Common myeloid progenitor, CD34-positive (primary cell): ENCODE results near the gene TYW1B.
"Not testable (repeated sequence)": the region's sequence is repeated elsewhere in the genome, so short reads cannot be mapped to it uniquely, and the experiment has no call there.

Source experiments
- CTCF ChIA-PET: fragments of 350-600 bp; sonication (Branson Sonifier 250); formaldehyde crosslinking; loops from one replicate; lab custom pipeline; 2021; ENCODE audit warnings: antibody characterized with exemption; lab: Charles Lee
- POLR2A ChIA-PET: fragments of 350-600 bp; sonication (Branson Sonifier 250); formaldehyde crosslinking; loops from one replicate; lab custom pipeline; 2021; ENCODE audit warnings: antibody characterized with exemption; lab: Charles Lee
- DNase-seq, 3 donors: peaks; one replicate each; pipeline versions ENCODE4 v3.0.0 to v3.0.0-alpha.2; 2013
- H3K27ac ChIP-seq, 2 experiments: 1 replicate in 1 of 2; 2 replicates in 1 of 2; pipeline ENCODE4 v1.7.0; 2013; ENCODE audit warnings: inconsistent platforms in 2 of 2, low read length in 2 of 2, mild to moderate bottlenecking in 2 of 2, low read depth in 1 of 2, moderate library complexity in 1 of 2; ENCODE audit not compliant: severe bottlenecking in 2 of 2, insufficient read depth in 1 of 2, poor library complexity in 1 of 2
- H3K27me3 ChIP-seq, 5 experiments: replicated peaks in 2 of 5; 1 replicate in 3 of 5; 2 replicates in 2 of 5; pipeline versions ENCODE4 v1.6.1 to v1.7.0; 2013; ENCODE audit warnings: low read length in 4 of 5, mild to moderate bottlenecking in 2 of 5, moderate library complexity in 2 of 5, inconsistent platforms in 1 of 5; ENCODE audit not compliant: insufficient read depth in 5 of 5, control insufficient read depth in 4 of 5
- H3K36me3 ChIP-seq, 4 experiments: 1 replicate in 2 of 4; 2 replicates in 2 of 4; pipeline versions ENCODE4 v1.6.1 to v1.7.0; 2013; ENCODE audit warnings: low read length in 3 of 4, control low read depth in 1 of 4, mild to moderate bottlenecking in 1 of 4; ENCODE audit not compliant: control insufficient read depth in 4 of 4, insufficient read depth in 4 of 4
- H3K4me1 ChIP-seq, 4 experiments: 1 replicate in 3 of 4; 2 replicates in 1 of 4; pipeline versions ENCODE4 v1.6.1 to v1.7.1; 2013; ENCODE audit warnings: low read length in 3 of 4, mild to moderate bottlenecking in 3 of 4, control low read depth in 1 of 4, inconsistent platforms in 1 of 4, moderate library complexity in 1 of 4; ENCODE audit not compliant: control insufficient read depth in 4 of 4, insufficient read depth in 4 of 4; ENCODE audit errors: control extremely low read depth in 1 of 4
- H3K4me3 ChIP-seq, 7 experiments: 1 replicate in 4 of 7; 2 replicates in 3 of 7; pipeline versions ENCODE4 v1.5.1 to v1.7.0; 2013; ENCODE audit warnings: mild to moderate bottlenecking in 7 of 7, low read length in 6 of 7, moderate library complexity in 6 of 7, inconsistent platforms in 2 of 7, low read depth in 2 of 7, control low read depth in 1 of 7; ENCODE audit not compliant: insufficient read depth in 4 of 7, control insufficient read depth in 1 of 7; ENCODE audit errors: extremely low read depth in 1 of 7
- H3K9me3 ChIP-seq, 5 experiments: 1 replicate in 4 of 5; 2 replicates in 1 of 5; pipeline versions ENCODE4 v1.6.1 to v1.7.1; 2013; ENCODE audit warnings: low read length in 4 of 5, mild to moderate bottlenecking in 2 of 5, inconsistent platforms in 1 of 5, low read depth in 1 of 5, moderate library complexity in 1 of 5; ENCODE audit not compliant: control insufficient read depth in 4 of 5, insufficient read depth in 2 of 5; ENCODE audit errors: control extremely low read depth in 1 of 5
- WGBS: methylation state at CpG from one replicate; pipeline ENCODE4 v1.1.5; 2013; ENCODE audit not compliant: insufficient coverage; 5-methylcytosine and 5-hydroxymethylcytosine counted together

TYW1B gene

GRCh38 chr7:72618435-72619180 is 209.4 kb downstream of the TYW1B start:
- H3K4me1 ChIP-seq, H3K4me3 ChIP-seq, H3K9me3 ChIP-seq, CTCF ChIA-PET, H3K27ac ChIP-seq, DNase-seq, POLR2A ChIA-PET, H3K27me3 ChIP-seq, H3K36me3 ChIP-seq: not testable (repeated sequence)
- WGBS = 95% methylated on average over 8 of the region's 11 CpGs

GRCh38 chr7:72609761-72610160 is 218.2 kb downstream of the TYW1B start:
- CTCF ChIA-PET = not testable (repeated sequence)

GRCh38 chr7:72607988-72608387 is 220.0 kb downstream of the TYW1B start:
- H3K4me3 ChIP-seq, CTCF ChIA-PET, POLR2A ChIA-PET, H3K27me3 ChIP-seq, H3K27ac ChIP-seq, DNase-seq, H3K9me3 ChIP-seq, H3K4me1 ChIP-seq, H3K36me3 ChIP-seq: not testable (repeated sequence)

More at GRCh38 chr7:72609761-72610160, 218.2 kb downstream of the TYW1B start:
- POLR2A ChIA-PET, H3K4me1 ChIP-seq, H3K27me3 ChIP-seq, H3K36me3 ChIP-seq, H3K27ac ChIP-seq, H3K9me3 ChIP-seq, DNase-seq, H3K4me3 ChIP-seq: not testable (repeated sequence)
- WGBS = 100% methylated on average over 3 of the region's 5 CpGs

DNA sequence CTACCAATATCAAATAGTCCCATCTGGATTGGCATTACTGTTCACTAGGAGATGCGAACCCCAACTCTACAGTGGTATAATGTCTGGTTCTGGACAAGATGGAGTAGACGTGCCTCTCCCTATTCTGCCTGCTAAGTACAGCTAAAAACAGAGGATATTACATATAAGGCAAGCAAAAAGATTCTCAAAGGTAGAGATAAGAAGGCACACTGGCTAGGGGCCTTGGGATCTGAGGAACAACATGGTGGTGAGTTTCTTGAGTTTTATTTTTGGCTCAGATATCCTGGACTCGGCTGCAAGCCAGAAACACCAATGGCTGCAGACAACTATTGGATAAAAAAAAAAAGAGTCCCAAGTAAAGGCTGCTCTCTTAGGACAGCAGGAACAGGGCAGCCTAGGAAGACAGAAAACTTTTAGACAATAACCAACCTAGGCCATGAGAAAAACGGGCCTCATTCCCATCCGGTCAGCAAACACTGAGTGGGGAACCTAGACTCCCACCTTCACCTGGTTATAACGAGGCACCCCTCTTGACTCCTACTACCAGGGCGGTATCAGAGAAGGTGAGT is 222.1 kb downstream of the TYW1B start:
- H3K27ac ChIP-seq, CTCF ChIA-PET, H3K4me1 ChIP-seq, DNase-seq, H3K4me3 ChIP-seq, H3K36me3 ChIP-seq, POLR2A ChIA-PET, H3K27me3 ChIP-seq, H3K9me3 ChIP-seq: not testable (repeated sequence)
- no CpG with 5 or more reads among the region's 7 CpGs for WGBS

DNA sequence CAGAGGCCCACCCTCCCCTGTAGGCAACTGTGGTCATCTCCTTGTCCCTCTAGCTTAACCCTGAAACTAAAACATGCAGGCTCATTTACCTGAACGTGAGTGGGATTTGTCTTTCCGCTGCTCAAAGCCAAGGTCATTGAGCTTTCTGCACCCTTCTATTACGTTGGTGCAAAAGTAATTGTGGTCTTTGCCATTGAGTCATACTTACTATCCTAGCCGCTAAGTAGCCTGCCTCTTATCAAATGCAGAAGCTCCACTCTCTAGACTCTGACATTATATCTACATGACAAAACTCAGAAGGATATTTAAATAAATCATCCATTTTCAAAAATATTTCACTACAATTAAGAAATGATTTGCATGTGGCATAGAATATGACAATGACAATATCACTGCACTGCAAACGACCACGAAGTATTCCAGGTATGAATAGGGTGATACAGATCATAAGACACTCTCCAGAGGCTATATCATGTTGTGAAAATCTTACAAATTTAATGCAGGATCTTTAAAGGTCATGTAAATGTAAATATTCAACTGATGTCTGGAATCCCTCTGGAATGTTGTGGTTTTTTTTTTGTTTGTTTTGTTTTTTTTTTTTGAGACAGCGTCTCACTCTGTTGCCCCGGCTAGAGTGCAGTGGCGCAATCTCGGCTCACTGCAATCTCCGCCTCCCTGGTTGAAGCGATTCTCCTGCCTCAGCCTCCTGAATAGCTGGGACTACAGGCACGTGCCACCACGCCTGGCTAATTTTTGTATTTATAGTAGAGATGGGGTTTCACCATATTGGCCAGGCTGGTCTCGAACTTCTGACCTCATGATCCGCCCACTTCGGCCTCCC is 223.0 kb downstream of the TYW1B start:
- 96% methylated on average over 4 of the region's 17 CpGs for WGBS
- DNase-seq, CTCF ChIA-PET, H3K36me3 ChIP-seq, H3K4me1 ChIP-seq, H3K27ac ChIP-seq, H3K4me3 ChIP-seq, POLR2A ChIA-PET, H3K27me3 ChIP-seq, H3K9me3 ChIP-seq: not testable (repeated sequence)

DNA sequence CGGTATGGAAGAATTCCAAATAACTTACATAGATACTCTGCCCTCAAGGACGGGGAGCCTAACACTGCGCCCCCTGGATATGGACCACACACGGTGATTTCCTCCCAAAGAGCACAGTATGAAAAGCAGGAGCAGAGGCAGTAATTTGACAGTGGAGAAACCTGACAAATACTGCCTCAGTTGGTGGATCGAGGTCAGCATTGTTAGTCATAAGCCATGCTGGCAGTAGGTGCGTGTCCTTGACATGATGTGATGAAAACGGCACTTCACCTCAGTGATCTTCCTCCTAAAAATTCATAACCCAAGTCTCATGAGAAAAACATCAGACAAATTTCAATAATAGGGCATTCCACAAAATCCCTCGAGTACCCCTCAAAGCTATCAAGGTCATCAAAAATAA is 224.5 kb downstream of the TYW1B start:
- CTCF ChIA-PET, H3K36me3 ChIP-seq, H3K4me3 ChIP-seq, H3K27ac ChIP-seq, DNase-seq, H3K27me3 ChIP-seq, H3K9me3 ChIP-seq, H3K4me1 ChIP-seq, POLR2A ChIA-PET: not testable (repeated sequence)
- 100% methylated on average over 3 of the region's 8 CpGs for WGBS

DNA sequence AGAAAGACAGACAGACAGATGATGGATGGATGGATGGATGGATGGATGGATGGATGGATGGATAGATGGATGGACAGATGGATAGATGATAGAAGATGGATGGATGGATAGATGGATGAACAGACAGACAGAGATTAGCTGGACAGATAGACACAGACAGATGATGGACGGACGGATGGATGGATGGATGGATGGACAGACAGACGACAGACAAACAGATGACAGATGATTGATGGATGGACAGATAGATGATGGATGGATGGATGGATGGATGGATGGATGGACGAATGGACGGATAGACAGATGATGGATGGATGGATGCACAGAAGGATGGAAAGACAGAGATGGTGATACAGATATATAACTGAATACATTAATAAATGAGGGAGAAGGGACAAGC is 224.9 kb downstream of the TYW1B start:
- no peaks in the 10 kb centered on the region for H3K27me3 ChIP-seq
- no peak overlapping the region for H3K4me3 ChIP-seq
- peaks cover 0 to 7% (median 0%) of the 10 kb centered on the region in 4 experiments for H3K36me3 ChIP-seq
- ChIA-PET POLR2A (no interaction called here), CTCF (no interaction called here)
- no peak for DNase-seq
- H3K27ac ChIP-seq = no peak overlapping the region
- no peaks in the 10 kb centered on the region for H3K4me1 ChIP-seq
- H3K9me3 ChIP-seq = peaks cover 0 to 2% (median 0%) of the 10 kb centered on the region in 5 experiments
- WGBS = 100% methylated on average over 3 of the region's 5 CpGs
